ENCODE results near the gene GPC6.
A peak's percentile ranks its signal among the peaks of the same experiment; 100 is the strongest.

Gene GPC6

DNA sequence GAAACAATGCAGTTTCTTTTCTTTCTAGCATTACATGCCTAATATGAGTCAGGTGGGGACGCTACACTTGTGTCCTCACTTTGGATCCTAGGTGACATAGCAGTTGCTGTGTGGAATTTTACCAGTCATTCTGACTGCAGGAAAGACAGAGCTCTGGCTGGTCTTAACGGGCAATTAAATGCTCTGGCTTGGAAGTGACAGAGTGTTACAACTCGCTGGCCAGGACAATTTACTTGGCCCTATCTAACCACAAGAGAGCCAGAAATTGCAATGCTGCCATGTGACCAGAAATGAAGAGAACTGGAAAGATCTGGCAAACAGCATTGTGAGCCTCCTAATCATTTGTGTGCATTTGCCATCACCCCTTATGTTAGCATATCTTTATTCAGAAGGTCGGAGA is 901.8 kb downstream of the GPC6 start:
- DNase-seq (ENCODE audit: low read depth): peak; percentile 6
- no peak overlapping the region for H3K4me3 ChIP-seq (replicated peaks; ENCODE audit: low read depth, low read length)
- TF ChIP-seq, protein P1, sequence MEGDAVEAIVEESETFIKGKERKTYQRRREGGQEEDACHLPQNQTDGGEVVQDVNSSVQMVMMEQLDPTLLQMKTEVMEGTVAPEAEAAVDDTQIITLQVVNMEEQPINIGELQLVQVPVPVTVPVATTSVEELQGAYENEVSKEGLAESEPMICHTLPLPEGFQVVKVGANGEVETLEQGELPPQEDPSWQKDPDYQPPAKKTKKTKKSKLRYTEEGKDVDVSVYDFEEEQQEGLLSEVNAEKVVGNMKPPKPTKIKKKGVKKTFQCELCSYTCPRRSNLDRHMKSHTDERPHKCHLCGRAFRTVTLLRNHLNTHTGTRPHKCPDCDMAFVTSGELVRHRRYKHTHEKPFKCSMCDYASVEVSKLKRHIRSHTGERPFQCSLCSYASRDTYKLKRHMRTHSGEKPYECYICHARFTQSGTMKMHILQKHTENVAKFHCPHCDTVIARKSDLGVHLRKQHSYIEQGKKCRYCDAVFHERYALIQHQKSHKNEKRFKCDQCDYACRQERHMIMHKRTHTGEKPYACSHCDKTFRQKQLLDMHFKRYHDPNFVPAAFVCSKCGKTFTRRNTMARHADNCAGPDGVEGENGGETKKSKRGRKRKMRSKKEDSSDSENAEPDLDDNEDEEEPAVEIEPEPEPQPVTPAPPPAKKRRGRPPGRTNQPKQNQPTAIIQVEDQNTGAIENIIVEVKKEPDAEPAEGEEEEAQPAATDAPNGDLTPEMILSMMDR (IDR thresholded peaks at IDR 0.05; ENCODE audit: low read length, missing control alignments): no peak

DNA sequence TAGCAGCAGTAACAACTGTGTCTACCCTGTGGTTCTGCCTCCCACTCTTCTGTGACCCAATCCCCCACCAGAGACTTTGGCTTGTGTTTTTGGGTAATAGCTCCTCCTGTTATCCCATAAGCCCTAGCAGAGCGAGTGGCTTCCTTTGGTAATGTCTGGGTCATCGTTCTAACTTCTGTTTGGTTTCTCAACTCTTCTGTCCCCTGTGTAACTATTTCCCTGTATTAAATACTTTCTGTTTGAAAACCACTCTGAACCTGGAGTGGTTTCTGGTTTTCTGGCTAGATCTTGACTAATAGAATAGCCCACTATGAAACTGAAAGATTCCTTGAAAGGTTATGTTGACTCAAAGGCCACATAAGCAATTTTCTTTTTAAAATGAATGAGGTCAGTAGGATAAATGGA is 902.9 kb downstream of the GPC6 start:
- DNase-seq (ENCODE audit: low read depth): no peak
- TF ChIP-seq, protein P1 (IDR thresholded peaks at IDR 0.05; ENCODE audit: low read length, missing control alignments): no peak
- H3K4me3 ChIP-seq (replicated peaks; ENCODE audit: low read depth, low read length): no peak overlapping the region

DNA sequence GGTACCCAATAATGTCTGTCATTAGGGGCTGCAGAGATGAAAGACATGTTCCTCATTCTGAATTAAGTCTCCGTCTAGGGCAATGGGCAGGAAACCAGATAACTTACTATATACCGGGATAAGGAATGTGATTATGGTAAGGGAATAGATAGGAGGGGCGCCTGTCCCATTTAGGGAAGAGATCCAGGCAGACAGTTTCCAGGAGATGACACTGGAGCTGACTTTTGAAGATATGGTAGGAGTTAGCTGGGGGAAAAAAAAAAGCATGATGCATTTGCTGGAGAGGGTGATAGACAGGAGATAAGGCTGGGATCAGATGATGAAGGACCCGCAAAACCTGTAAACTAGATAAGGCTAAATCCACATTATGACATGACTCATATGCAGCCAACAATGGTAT is 912.2 kb downstream of the GPC6 start:
- TF ChIP-seq, protein P1 (IDR thresholded peaks at IDR 0.05; ENCODE audit: low read length, missing control alignments): no peak
- no peak for DNase-seq (ENCODE audit: low read depth)
- no peak overlapping the region for H3K4me3 ChIP-seq (replicated peaks; ENCODE audit: low read depth, low read length)

DNA sequence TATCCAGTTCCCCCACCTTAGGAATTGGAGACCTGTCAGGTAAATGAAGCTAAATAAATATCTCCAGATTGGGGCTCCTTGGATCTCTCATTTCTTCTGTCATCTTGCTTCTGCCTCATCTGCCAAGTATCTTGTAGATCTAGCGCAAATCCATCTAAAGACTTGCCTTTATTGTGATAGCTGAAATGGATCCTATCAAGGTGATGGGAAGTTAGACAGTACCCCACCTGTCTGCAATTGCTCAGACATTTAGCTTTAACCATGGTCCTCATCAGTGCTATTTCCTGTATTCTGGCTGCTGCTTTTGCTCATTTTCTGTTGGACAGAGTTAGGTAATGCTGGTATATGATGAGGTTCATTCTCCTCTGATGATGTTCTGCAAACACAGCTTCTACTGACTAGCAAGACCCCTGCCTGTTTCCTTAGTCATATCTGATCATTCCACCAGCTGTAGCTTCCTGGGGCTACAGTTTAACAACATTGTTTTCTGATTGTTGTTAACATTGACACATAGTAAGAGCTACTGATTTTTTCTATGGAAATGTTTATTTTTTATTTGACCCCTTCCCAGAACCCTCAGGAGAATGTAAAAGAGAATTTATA is 912.9 kb downstream of the GPC6 start:
- DNase-seq (ENCODE audit: low read depth): peak; percentile 3
- TF ChIP-seq, protein P1 (IDR thresholded peaks at IDR 0.05; ENCODE audit: low read length, missing control alignments): no peak
- no peak overlapping the region for H3K4me3 ChIP-seq (replicated peaks; ENCODE audit: low read depth, low read length)

DNA sequence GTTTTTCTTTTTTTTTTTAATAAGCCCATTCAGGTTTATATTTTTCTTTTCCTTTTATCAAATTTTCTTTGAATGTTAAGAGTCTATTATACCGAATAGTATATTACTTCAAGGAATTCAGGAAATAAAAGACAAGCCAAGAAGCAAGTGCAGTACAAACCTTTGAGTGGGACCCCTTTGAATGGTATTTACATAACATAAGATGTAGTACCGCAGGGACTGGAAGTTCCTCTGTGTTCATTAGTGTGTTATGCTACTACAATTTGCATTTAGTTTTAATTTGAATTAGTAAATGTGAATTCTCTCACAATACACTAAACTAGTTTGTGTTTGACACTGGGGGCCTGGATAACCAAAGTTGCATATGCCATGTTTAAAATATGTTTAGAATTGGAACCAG is 913.4 kb downstream of the GPC6 start:
- DNase-seq (ENCODE audit: low read depth): no peak
- TF ChIP-seq, protein P1 (IDR thresholded peaks at IDR 0.05; ENCODE audit: low read length, missing control alignments): no peak
- H3K4me3 ChIP-seq (replicated peaks; ENCODE audit: low read depth, low read length): no peak overlapping the region

DNA sequence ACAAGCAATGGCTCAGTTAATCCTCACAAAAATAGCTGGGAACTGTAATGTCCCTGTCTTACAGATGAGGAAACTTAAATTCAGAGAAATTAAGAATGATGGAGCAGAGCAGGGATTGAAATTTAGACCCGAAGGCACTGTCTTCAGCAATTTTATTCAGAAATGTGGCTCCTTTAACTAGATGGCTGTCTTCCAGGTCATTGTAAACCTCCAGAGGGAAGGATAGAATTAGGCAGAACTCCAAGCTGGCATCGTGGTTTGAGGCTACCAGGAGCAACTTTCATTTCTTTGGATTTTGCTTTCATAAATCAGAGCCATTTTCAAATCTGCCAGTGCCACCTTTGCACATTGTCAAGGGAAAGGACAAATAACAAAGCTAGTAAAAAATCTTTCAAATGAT is 913.9 kb downstream of the GPC6 start:
- TF ChIP-seq, protein P1 (IDR thresholded peaks at IDR 0.05; ENCODE audit: low read length, missing control alignments): no peak
- H3K4me3 ChIP-seq (replicated peaks; ENCODE audit: low read depth, low read length): no peak overlapping the region
- peak; percentile 13 for DNase-seq (ENCODE audit: low read depth)

DNA sequence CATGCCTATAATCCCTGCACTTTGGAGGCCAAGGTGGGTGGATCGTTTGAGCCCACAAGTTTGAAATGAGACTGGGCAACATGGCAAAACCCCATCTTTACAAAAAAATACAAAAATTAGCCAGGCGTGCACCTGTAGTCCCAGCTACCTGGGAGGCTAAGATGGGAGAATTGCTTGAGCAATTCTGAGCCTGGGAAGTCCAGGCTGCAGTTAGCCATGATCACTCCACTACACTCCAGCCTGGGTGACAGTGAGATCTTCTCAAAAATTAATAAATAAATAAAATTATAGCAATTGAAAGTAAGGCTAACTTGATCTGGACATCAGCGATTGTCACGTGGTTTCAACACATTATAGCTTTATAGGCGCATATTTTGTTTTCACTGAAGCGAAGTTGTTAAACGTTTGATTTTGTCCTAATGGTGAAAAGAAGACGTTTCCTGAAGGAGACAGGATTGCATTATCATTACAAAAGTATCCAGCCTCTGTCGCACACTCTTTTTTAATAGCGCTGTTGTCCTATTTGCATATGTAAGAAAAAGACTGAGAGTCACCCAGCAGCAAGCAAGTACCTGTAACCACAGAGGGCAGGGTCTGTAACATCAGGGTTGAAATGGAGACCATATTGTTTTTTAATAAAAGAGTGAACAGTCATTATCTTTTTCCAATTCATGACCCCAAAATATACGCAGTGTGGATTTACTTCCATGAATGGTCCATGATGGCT is 917.2 kb downstream of the GPC6 start:
- DNase-seq (ENCODE audit: low read depth): no peak
- H3K4me3 ChIP-seq (replicated peaks; ENCODE audit: low read depth, low read length): no peak overlapping the region
- TF ChIP-seq, protein P1 (IDR thresholded peaks at IDR 0.05; ENCODE audit: low read length, missing control alignments): no peak
